NT2/D1 (cell line): ENCODE results near the gene LIMS3.
"Not testable (repeated sequence)": the region's sequence is repeated elsewhere in the genome, so short reads cannot be mapped to it uniquely, and the experiment has no call there.

Experiments used
- SUZ12 ChIP-seq: IDR thresholded peaks from 2 replicates; pipeline ENCODE4 v1.6.1; 2011; ENCODE audit not compliant: insufficient read length, insufficient read depth; ENCODE audit errors: extremely low read depth
- ZNF274 ChIP-seq: IDR thresholded peaks from 2 replicates; pipeline ENCODE4 v1.6.1; 2011; ENCODE audit warnings: mild to moderate bottlenecking, low read depth, low read length

DNA sequence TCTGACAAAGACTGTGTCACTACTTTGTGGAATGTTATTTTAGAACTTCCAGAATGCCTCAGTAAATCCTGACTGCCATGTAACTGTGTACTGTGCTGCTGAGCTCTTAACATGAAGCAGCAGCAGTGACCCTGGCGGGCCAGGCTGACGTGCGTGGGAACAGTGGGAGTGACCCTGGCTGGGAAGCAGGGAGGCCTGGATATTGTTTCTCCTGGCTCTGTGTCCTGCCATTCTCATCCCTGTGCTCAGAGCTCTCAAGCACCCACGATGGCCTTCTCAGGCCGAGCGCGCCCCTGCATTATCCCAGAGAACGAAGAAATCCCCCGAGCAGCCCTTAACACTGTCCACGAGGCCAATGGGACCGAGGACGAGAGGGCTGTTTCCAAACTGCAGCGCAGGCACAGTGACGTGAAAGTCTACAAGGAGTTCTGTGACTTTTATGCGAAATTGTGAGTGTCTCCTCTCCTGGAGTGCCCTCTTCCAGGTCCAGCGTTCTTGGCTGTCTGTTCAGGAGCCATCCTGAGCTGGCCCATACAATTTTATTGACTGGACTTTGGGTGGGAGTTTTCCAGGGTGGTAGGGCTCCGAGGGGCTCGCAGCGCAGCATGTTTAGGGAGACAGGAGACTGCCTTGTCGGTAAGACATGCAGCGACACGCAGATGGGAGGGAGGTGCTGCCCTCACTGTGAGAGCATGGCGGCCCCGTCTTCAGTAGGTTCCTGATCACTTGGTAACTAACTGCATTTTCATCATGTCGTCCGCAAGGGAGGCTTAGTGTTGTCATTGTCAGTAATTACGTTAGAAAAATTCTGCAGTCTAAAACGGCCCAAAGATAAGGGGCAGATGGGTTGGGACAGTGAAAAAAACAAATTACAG, at the start of gene LIMS3:
- not testable (repeated sequence) for TF ChIP-seq ZNF274, SUZ12
